ENCODE data around the gene DOCK1. TPM values are rescaled to one million over a fixed set of nuclear protein-coding genes. Genes with fewer than 3 reads are reported as not detected.

The DOCK1 gene
- total and polyA plus RNA-seq, 7 experiments from 2014 or later, result 0.11 to 1.2 (median 0.34) TPM; not detected in 2

DNA sequence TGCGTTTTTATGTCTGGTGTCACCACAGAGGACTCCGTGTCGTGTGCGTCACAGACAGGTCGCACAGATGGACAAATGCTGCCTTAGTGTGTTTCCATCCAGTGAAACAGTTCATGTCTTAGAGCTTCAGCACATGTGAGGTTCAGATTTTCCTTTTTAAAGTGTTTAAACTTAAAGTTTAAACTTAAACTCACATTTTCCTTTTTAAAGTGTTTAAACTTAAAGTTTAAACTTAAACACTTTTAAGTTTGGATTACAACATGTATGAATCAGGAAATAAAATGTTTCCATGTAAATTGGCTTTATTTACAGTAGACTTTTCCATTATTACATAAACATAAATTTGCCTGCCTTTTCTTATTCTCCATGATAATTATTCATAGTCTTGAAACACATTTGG, 223.9 kb downstream of the DOCK1 start:
- H3K4me3 Mint-ChIP-seq, result no peak overlapping the region
- H3K27me3 Mint-ChIP-seq, result peaks cover 0 to 11% (median 5%) of the 10 kb centered on the region in 5 donors
- CTCF ChIA-PET, result no interaction called here
- DNase-seq (no peak), ATAC-seq (no peak)
- no peaks in the 10 kb centered on the region for H3K27me3 ChIP-seq (ENCODE audit: control insufficient read depth in 2 of 2, insufficient read depth in 2 of 2, low read length in 2 of 2)
- H3K4me3 ChIP-seq (ENCODE audit: low read length), result no peak overlapping the region
- intact Hi-C loops (cut with micrococcal nuclease), result no loop called here
- H3K27ac ChIP-seq (ENCODE audit: low read depth, low read length), result no peak overlapping the region
- H3K4me1 ChIP-seq (ENCODE audit: control insufficient read depth in 2 of 2, insufficient read depth in 2 of 2, low read length in 2 of 2), result no peaks in the 10 kb centered on the region
- POLR2A ChIA-PET, result no interaction called here
- H3K36me3 ChIP-seq (ENCODE audit: control insufficient read depth in 2 of 3, insufficient read depth in 3 of 3, low read length in 3 of 3), result no peaks in the 10 kb centered on the region
- peaks cover 0 to 4% (median 0%) of the 10 kb centered on the region in 7 donors for H3K4me1 Mint-ChIP-seq
- H3K27ac Mint-ChIP-seq, result no peak overlapping the region
- H3K36me3 Mint-ChIP-seq, result no peaks in the 10 kb centered on the region
- H3K9me3 Mint-ChIP-seq, result peaks cover 0 to 4% (median 0%) of the 10 kb centered on the region in 11 donors
- no peaks in the 10 kb centered on the region for H3K9me3 ChIP-seq (ENCODE audit: control insufficient read depth in 2 of 3, low read length in 3 of 3)

DNA sequence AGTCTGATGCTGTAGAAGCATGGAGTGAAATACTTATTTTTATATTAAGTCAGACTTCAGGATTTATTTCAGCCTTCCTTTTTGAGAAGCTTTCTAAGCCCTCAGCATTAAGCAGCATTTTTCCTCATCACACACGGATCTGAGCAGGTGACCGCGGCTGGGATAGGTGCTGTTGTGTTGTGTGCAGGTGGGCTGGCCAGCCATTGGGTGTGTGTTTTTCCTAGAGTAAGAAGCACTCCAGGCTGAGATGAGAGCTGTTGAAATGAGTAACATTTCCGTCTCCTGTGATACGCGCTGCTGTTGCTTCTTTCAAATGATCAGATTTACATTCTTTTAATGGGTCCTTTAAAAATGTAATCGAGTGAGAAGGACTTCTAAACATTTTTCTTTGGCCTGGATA, 227.2 kb downstream of the DOCK1 start:
- peaks cover 0 to 10% (median 0%) of the 10 kb centered on the region in 5 donors for H3K27me3 Mint-ChIP-seq
- CTCF ChIA-PET, result no interaction called here
- no peaks in the 10 kb centered on the region for H3K9me3 ChIP-seq (ENCODE audit: control insufficient read depth in 2 of 3, low read length in 3 of 3)
- ATAC-seq, result no peak
- no peak overlapping the region for H3K27ac ChIP-seq (ENCODE audit: low read depth, low read length)
- peaks cover 0 to 4% (median 0%) of the 10 kb centered on the region in 11 donors for H3K9me3 Mint-ChIP-seq
- POLR2A ChIA-PET, result no interaction called here
- no peak overlapping the region for H3K4me3 Mint-ChIP-seq
- no peak overlapping the region for H3K27ac Mint-ChIP-seq
- H3K36me3 Mint-ChIP-seq, result no peaks in the 10 kb centered on the region
- no peak for DNase-seq
- H3K27me3 ChIP-seq (ENCODE audit: control insufficient read depth in 2 of 2, insufficient read depth in 2 of 2, low read length in 2 of 2), result no peaks in the 10 kb centered on the region
- H3K4me1 ChIP-seq (ENCODE audit: control insufficient read depth in 2 of 2, insufficient read depth in 2 of 2, low read length in 2 of 2), result no peaks in the 10 kb centered on the region
- H3K36me3 ChIP-seq (ENCODE audit: control insufficient read depth in 2 of 3, insufficient read depth in 3 of 3, low read length in 3 of 3), result no peaks in the 10 kb centered on the region
- no peak overlapping the region for H3K4me3 ChIP-seq (ENCODE audit: low read length)
- intact Hi-C loops (cut with micrococcal nuclease), result no loop called here
- peaks cover 0 to 1% (median 0%) of the 10 kb centered on the region in 7 donors for H3K4me1 Mint-ChIP-seq

DNA sequence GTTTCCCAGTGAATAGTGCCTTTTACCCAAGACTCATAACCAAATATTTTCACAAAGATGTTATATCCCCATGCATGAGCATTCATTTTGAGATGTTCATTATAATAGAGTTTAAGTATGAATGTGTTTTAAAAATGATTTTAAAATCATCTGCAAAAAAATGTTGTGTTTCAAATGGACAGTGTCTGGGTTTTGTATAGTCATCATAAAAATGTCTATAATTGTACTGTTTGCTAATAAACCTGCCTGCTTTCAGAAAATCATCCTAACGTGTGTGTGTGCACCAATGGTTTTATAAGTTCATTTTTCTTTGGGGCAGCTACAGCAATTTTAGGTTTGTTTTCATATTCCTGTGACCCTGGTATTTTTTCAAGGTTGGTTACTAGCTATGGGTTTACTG, 228.0 kb downstream of the DOCK1 start:
- H3K27me3 Mint-ChIP-seq, result peaks cover 0 to 10% (median 0%) of the 10 kb centered on the region in 5 donors
- H3K9me3 Mint-ChIP-seq, result peaks cover 0 to 4% (median 0%) of the 10 kb centered on the region in 11 donors
- Histone ChIP-seq H3K4me1 (ENCODE audit: control insufficient read depth in 2 of 2, insufficient read depth in 2 of 2, low read length in 2 of 2) (no peaks in the 10 kb centered on the region), H3K27ac (ENCODE audit: low read depth, low read length) (no peak overlapping the region), H3K27me3 (ENCODE audit: control insufficient read depth in 2 of 2, insufficient read depth in 2 of 2, low read length in 2 of 2) (no peaks in the 10 kb centered on the region), H3K9me3 (ENCODE audit: control insufficient read depth in 2 of 3, low read length in 3 of 3) (no peaks in the 10 kb centered on the region), H3K36me3 (ENCODE audit: control insufficient read depth in 2 of 3, insufficient read depth in 3 of 3, low read length in 3 of 3) (no peaks in the 10 kb centered on the region), H3K4me3 (ENCODE audit: low read length) (no peak overlapping the region)
- no peak overlapping the region for H3K27ac Mint-ChIP-seq
- H3K4me1 Mint-ChIP-seq, result peaks cover 0 to 1% (median 0%) of the 10 kb centered on the region in 7 donors
- ChIA-PET POLR2A (no interaction called here), CTCF (no interaction called here)
- intact Hi-C loops (cut with micrococcal nuclease), result no loop called here
- H3K4me3 Mint-ChIP-seq, result no peak overlapping the region
- H3K36me3 Mint-ChIP-seq, result no peaks in the 10 kb centered on the region
- DNase-seq (no peak), ATAC-seq (no peak)

DNA sequence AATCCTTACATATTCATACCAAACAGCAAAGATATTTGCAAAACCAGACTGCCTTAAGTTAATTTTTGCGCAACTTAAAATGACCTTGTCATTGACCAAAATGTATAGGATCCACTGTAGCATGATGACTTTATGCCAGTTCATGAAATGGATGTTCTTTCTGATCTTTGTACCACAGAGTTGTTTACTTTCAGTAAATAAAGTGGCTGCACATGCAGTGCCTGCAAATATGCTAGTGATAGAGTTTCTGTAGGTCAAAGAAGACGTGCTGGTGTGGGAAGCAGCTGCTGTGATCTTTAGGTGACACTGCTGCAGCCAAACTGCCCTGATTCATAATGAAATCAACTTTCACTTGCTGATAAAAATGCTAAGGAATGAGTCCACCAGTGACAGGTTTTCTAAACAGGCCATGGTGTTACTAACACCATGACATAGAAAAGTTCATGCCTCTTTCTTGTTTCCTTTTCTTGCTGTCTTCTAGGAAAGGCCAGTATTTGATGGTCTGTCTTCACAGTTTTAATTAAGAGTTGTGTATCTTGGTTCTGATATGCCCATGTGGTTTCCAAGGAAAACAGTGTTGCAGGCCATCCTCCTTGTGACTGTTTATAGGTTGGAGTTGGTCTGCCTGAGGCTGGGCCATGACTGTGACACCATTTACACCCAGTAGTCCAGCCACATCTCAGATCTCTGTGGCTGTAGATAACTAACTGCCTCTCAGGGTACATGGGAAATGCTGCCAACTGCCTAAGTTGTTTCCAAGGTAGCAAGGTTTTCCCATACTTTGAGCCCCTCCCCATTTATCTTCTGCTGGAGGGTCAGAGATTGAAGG, 228.7 kb downstream of the DOCK1 start:
- Mint-ChIP-seq H3K27ac (no peak overlapping the region), H3K27me3 (peaks cover 0 to 10% (median 0%) of the 10 kb centered on the region in 5 donors), H3K9me3 (peaks cover 0 to 4% (median 0%) of the 10 kb centered on the region in 11 donors), H3K4me1 (peaks cover 0 to 1% (median 0%) of the 10 kb centered on the region in 7 donors), H3K36me3 (peaks cover 0 to 3% (median 0%) of the 10 kb centered on the region in 5 donors), H3K4me3 (no peak overlapping the region)
- CTCF ChIA-PET, result no interaction called here
- Histone ChIP-seq H3K9me3 (ENCODE audit: control insufficient read depth in 2 of 3, low read length in 3 of 3) (no peaks in the 10 kb centered on the region), H3K4me1 (ENCODE audit: control insufficient read depth in 2 of 2, insufficient read depth in 2 of 2, low read length in 2 of 2) (no peaks in the 10 kb centered on the region), H3K27me3 (ENCODE audit: control insufficient read depth in 2 of 2, insufficient read depth in 2 of 2, low read length in 2 of 2) (no peaks in the 10 kb centered on the region), H3K27ac (ENCODE audit: low read depth, low read length) (no peak overlapping the region), H3K4me3 (ENCODE audit: low read length) (no peak overlapping the region), H3K36me3 (ENCODE audit: control insufficient read depth in 2 of 3, insufficient read depth in 3 of 3, low read length in 3 of 3) (no peaks in the 10 kb centered on the region)
- POLR2A ChIA-PET, result no interaction called here
- ATAC-seq (no peak), DNase-seq (no peak)
- intact Hi-C loops (cut with micrococcal nuclease), result no loop called here

DNA sequence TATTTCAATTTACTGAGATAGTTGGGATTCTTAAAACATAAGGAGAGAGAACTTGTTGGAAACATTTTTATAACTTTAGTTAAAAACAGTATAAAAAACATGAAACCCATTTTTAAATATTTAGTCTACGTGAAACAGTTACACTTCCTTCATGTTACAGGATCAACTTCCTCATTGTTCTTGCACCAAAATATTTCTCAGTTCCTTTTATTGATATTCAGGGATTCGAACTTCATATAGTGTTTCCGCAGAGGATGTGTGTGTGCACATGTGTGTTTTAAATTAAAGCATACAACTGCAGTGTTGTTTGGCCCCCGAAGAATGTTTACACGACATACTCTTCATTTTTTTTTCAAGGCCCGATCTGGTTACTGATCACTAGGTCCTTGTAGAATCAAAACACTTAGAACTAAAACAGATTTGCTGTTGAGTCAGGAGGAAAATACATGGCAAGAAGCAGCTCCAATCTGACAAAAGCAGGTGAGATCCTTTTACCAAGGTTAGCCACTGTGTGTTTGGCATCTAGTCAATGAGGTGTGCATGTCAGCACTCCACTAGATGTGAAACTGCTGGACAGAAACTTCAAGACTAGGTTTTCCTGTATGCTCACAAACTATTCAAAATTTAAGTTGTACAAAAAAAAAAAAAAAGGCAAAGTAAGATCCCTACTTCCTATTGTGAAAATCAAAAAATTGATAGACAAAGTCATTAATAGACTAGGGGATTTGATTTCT, 230.8 kb downstream of the DOCK1 start:
- H3K27ac ChIP-seq (ENCODE audit: low read depth, low read length), result no peak overlapping the region
- H3K9me3 Mint-ChIP-seq, result peaks cover 0 to 5% (median 0%) of the 10 kb centered on the region in 11 donors
- POLR2A ChIA-PET, result no interaction called here
- H3K4me3 ChIP-seq (ENCODE audit: low read length), result no peak overlapping the region
- no peaks in the 10 kb centered on the region for H3K27me3 ChIP-seq (ENCODE audit: control insufficient read depth in 2 of 2, insufficient read depth in 2 of 2, low read length in 2 of 2)
- ATAC-seq (no peak), DNase-seq (no peak)
- H3K4me1 Mint-ChIP-seq, result peaks cover 0 to 1% (median 0%) of the 10 kb centered on the region in 7 donors
- intact Hi-C loops (cut with micrococcal nuclease), result no loop called here
- peaks cover 0 to 3% (median 0%) of the 10 kb centered on the region in 5 donors for H3K36me3 Mint-ChIP-seq
- H3K4me1 ChIP-seq (ENCODE audit: control insufficient read depth in 2 of 2, insufficient read depth in 2 of 2, low read length in 2 of 2), result no peaks in the 10 kb centered on the region
- CTCF ChIA-PET, result no interaction called here
- H3K4me3 Mint-ChIP-seq, result no peak overlapping the region
- H3K27me3 Mint-ChIP-seq, result peaks cover 0 to 6% (median 0%) of the 10 kb centered on the region in 5 donors
- no peaks in the 10 kb centered on the region for H3K9me3 ChIP-seq (ENCODE audit: control insufficient read depth in 2 of 3, low read length in 3 of 3)
- H3K36me3 ChIP-seq (ENCODE audit: control insufficient read depth in 2 of 3, insufficient read depth in 3 of 3, low read length in 3 of 3), result no peaks in the 10 kb centered on the region
- H3K27ac Mint-ChIP-seq, result no peak overlapping the region

DNA sequence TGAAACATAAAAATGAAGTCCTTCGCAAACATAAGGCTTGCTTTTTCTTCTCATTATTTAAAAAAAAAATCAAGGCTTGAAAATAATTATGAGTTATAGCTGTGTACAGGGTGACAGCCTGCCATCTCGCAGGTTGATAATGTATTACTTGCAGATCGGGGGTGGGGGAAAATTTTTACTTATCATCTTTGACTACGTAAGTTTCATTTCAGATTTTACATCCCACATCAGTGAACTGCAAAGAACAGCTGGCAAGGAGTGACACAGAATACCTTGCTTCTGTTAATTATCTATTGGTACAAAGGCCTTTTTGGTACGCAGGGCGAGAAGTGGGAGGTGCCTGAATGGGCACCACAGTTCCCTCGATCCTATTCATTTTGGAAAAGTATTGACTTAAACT, 232.2 kb downstream of the DOCK1 start:
- Mint-ChIP-seq H3K4me1 (peaks cover 0 to 1% (median 0%) of the 10 kb centered on the region in 7 donors), H3K9me3 (peaks cover 0 to 5% (median 0%) of the 10 kb centered on the region in 11 donors), H3K27me3 (peaks cover 0 to 5% (median 0%) of the 10 kb centered on the region in 5 donors), H3K27ac (no peak overlapping the region), H3K4me3 (no peak overlapping the region), H3K36me3 (peaks cover 0 to 3% (median 0%) of the 10 kb centered on the region in 5 donors)
- intact Hi-C loops (cut with micrococcal nuclease), result no loop called here
- ATAC-seq (no peak), DNase-seq (no peak)
- no peaks in the 10 kb centered on the region for H3K36me3 ChIP-seq (ENCODE audit: control insufficient read depth in 2 of 3, insufficient read depth in 3 of 3, low read length in 3 of 3)
- no peaks in the 10 kb centered on the region for H3K27me3 ChIP-seq (ENCODE audit: control insufficient read depth in 2 of 2, insufficient read depth in 2 of 2, low read length in 2 of 2)
- no peaks in the 10 kb centered on the region for H3K4me1 ChIP-seq (ENCODE audit: control insufficient read depth in 2 of 2, insufficient read depth in 2 of 2, low read length in 2 of 2)
- ChIA-PET CTCF (no interaction called here), POLR2A (interaction anchor here (0.6 kb wide), 1 partner anchor 12 kb away, joined by 3 read pairs; no protein-coding TSS in a partner anchor)
- H3K27ac ChIP-seq (ENCODE audit: low read depth, low read length), result no peak overlapping the region
- no peak overlapping the region for H3K4me3 ChIP-seq (ENCODE audit: low read length)
- H3K9me3 ChIP-seq (ENCODE audit: control insufficient read depth in 2 of 3, low read length in 3 of 3), result no peaks in the 10 kb centered on the region
